Measurements from ENCODE around the gene USP38. TPM values are rescaled to one million over a fixed set of nuclear protein-coding genes. Genes with fewer than 3 reads are reported as not detected.

Gene USP38
- total and polyA plus RNA-seq, 2 donors (not counting 1 experiment from before 2014, with no cell fraction given), result 9.6 to 23.9 TPM

DNA sequence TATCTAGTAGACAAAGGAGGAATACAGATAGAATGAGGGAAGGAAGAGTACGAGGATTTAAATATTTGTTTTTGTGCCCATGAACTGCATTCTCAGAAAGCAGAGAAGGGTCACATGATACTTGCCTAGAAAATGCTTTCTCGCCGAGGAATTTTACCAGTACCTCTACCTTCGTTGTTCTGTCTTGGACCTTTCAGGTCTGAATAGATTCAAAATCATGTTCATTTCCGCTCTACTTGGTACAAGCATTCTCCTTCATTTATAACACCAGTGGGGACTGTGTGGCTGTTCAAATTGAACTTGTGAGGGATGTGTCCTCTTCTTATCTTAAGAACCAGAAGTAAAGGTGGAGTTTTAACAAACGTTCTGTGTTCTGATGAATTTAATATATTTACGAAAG is 1.9 kb downstream of the USP38 start:
- CTCF ChIA-PET, result no interaction called here
- H3K9ac ChIP-seq (ENCODE audit: low read length), result peak overlapping the region; percentile 87
- peak overlapping the region; percentile 80 for H3K4me2 ChIP-seq (replicated peaks; ENCODE audit: low read depth, low read length, poor library complexity, severe bottlenecking)
- H3K36me3 ChIP-seq (replicated peaks in 1 of 2; ENCODE audit: control extremely low read depth in 1 of 2, control insufficient read depth in 1 of 2, extremely low read depth in 1 of 2, insufficient read depth in 2 of 2, low read length in 1 of 2), result peaks cover 5 to 13% of the 10 kb centered on the region in 2 experiments
- intact Hi-C loops (cut with micrococcal nuclease), result loop anchor here (5.0 kb wide), 1 partner anchor 1549 kb away; the partner anchor contains the start of gene IL15
- DNase-seq (peak; percentile 15), ATAC-seq (ENCODE audit: low read depth) (no peak)
- no peaks in the 10 kb centered on the region for H3K27me3 ChIP-seq (replicated peaks in 1 of 4; ENCODE audit: control extremely low read depth in 1 of 4, control insufficient read depth in 3 of 4, insufficient read depth in 4 of 4, low read length in 3 of 4)
- no peaks in the 10 kb centered on the region for H4K20me1 ChIP-seq (ENCODE audit: control insufficient read depth, insufficient read depth, low read length, poor library complexity, severe bottlenecking)
- 0% methylated on average over 3 of the region's 7 CpGs for WGBS (ENCODE audit: insufficient coverage)
- H3K79me2 ChIP-seq (ENCODE audit: control insufficient read depth, insufficient read depth, low read length), result peaks cover 87% of the 10 kb centered on the region
- H3K9me3 ChIP-seq (ENCODE audit: control extremely low read depth in 1 of 3, control insufficient read depth in 2 of 3, insufficient read depth in 1 of 3, low read length in 2 of 3), result no peaks in the 10 kb centered on the region
- TF ChIP-seq EZH2 (IDR thresholded peaks at IDR 0.05; ENCODE audit: borderline replicate concordance, insufficient read depth, low read depth, low read length, poor library complexity, severe bottlenecking), result no peak
- TF ChIP-seq, protein P1, sequence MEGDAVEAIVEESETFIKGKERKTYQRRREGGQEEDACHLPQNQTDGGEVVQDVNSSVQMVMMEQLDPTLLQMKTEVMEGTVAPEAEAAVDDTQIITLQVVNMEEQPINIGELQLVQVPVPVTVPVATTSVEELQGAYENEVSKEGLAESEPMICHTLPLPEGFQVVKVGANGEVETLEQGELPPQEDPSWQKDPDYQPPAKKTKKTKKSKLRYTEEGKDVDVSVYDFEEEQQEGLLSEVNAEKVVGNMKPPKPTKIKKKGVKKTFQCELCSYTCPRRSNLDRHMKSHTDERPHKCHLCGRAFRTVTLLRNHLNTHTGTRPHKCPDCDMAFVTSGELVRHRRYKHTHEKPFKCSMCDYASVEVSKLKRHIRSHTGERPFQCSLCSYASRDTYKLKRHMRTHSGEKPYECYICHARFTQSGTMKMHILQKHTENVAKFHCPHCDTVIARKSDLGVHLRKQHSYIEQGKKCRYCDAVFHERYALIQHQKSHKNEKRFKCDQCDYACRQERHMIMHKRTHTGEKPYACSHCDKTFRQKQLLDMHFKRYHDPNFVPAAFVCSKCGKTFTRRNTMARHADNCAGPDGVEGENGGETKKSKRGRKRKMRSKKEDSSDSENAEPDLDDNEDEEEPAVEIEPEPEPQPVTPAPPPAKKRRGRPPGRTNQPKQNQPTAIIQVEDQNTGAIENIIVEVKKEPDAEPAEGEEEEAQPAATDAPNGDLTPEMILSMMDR (IDR thresholded peaks at IDR 0.05), result no peak
- H3K4me1 ChIP-seq (ENCODE audit: control insufficient read depth in 2 of 2, insufficient read depth in 2 of 2, low read length in 2 of 2), result peaks cover 24 to 60% of the 10 kb centered on the region in 2 donors
- peaks cover 74% of the 10 kb centered on the region for H3K4me1 Mint-ChIP-seq
- no peaks in the 10 kb centered on the region for H3K27me3 Mint-ChIP-seq
- peak overlapping the region; percentile 93 for H3K4me3 Mint-ChIP-seq
- no peaks in the 10 kb centered on the region for H3K9me3 Mint-ChIP-seq (ENCODE audit: insufficient read depth)
- peak overlapping the region; percentile 94 for H3K27ac Mint-ChIP-seq
- peak overlapping the region; percentile 33 for H2AFZ ChIP-seq (ENCODE audit: insufficient read depth, low read depth, low read length, poor library complexity, severe bottlenecking)
- H3K27ac ChIP-seq (ENCODE audit: low read length in 2 of 2), result peak overlapping the region in 1 of 2 donors; percentile 95
- H3K4me3 ChIP-seq (ENCODE audit: control extremely low read depth in 1 of 5, extremely low read depth in 1 of 5, insufficient read depth in 1 of 5, low read depth in 2 of 5, low read length in 4 of 5), result peak overlapping the region; percentile 80 to 91 (median 85)
- POLR2A ChIA-PET, result no interaction called here

DNA sequence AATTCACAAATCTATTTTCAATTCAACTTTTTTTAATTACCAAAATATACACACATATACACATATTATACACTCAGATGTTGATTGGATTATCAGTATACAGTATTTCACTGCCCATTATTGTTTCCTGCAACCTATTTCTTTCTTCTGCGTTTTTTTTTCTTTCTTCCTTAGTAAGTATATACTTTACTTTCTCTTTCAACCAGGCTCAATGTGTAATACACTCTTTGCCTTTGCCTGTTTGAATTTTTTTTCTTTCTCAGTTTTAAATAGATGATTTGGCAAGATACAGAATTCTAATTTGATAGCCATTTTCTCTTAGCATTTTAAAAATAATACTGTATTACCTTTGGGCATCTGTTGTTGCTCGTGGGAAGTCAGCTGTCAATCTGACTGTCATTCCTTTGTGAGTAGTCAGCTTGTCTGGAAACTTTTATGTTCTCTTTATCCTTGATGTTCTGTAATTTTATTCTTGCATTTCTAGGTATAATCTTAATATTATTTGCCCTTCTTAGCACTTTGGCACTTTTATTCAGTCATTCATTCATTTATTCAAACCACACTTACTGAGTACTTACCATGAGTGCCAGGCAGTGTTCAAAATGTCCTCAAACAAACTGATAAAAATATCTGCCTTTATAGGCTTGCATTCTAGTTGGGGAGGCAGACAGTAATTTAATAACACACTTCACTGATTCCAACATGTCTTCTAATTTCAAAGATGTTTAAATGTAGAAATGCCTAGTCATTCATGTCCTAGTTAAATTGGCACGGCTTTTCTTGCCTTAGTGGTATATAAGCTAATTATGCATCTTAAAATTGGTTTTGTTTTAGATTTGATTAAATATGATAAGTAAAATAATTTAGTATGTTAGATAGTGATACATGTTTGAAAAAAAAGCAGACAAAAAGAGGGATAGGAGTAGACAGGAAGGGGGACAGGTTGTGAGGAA is 3.7 kb downstream of the USP38 start:
- peaks cover 93% of the 10 kb centered on the region for H3K79me2 ChIP-seq (ENCODE audit: control insufficient read depth, insufficient read depth, low read length)
- peak overlapping the region in 2 of 5 experiments; percentile 88 to 91 for H3K4me3 ChIP-seq (ENCODE audit: control extremely low read depth in 1 of 5, extremely low read depth in 1 of 5, insufficient read depth in 1 of 5, low read depth in 2 of 5, low read length in 4 of 5)
- intact Hi-C loops (cut with micrococcal nuclease), result loop anchor here (5.0 kb wide), 1 partner anchor 1551 kb away; the partner anchor contains the start of gene IL15
- Mint-ChIP-seq H3K9me3 (ENCODE audit: insufficient read depth) (no peaks in the 10 kb centered on the region), H3K27me3 (no peaks in the 10 kb centered on the region), H3K27ac (peak overlapping the region; percentile 71), H3K4me1 (peaks cover 72% of the 10 kb centered on the region), H3K4me3 (peak overlapping the region; percentile 72)
- H3K27ac ChIP-seq (ENCODE audit: low read length in 2 of 2), result peak overlapping the region; percentile 47 to 64
- TF ChIP-seq, protein P1 (IDR thresholded peaks at IDR 0.05), result no peak
- TF ChIP-seq EZH2 (IDR thresholded peaks at IDR 0.05; ENCODE audit: borderline replicate concordance, insufficient read depth, low read depth, low read length, poor library complexity, severe bottlenecking), result no peak
- ATAC-seq (ENCODE audit: low read depth) (no peak), DNase-seq (no peak)
- H4K20me1 ChIP-seq (ENCODE audit: control insufficient read depth, insufficient read depth, low read length, poor library complexity, severe bottlenecking), result no peaks in the 10 kb centered on the region
- H3K9me3 ChIP-seq (ENCODE audit: control extremely low read depth in 1 of 3, control insufficient read depth in 2 of 3, insufficient read depth in 1 of 3, low read length in 2 of 3), result no peaks in the 10 kb centered on the region
- H3K9ac ChIP-seq (ENCODE audit: low read length), result peak overlapping the region; percentile 87
- peaks cover 24 to 51% of the 10 kb centered on the region in 2 donors for H3K4me1 ChIP-seq (ENCODE audit: control insufficient read depth in 2 of 2, insufficient read depth in 2 of 2, low read length in 2 of 2)
- peaks cover 7 to 27% of the 10 kb centered on the region in 2 experiments for H3K36me3 ChIP-seq (replicated peaks in 1 of 2; ENCODE audit: control extremely low read depth in 1 of 2, control insufficient read depth in 1 of 2, extremely low read depth in 1 of 2, insufficient read depth in 2 of 2, low read length in 1 of 2)
- no peaks in the 10 kb centered on the region for H3K27me3 ChIP-seq (replicated peaks in 1 of 4; ENCODE audit: control extremely low read depth in 1 of 4, control insufficient read depth in 3 of 4, insufficient read depth in 4 of 4, low read length in 3 of 4)
- H2AFZ ChIP-seq (ENCODE audit: insufficient read depth, low read depth, low read length, poor library complexity, severe bottlenecking), result peak overlapping the region; percentile 27
- no CpG with 5 or more reads among the region's 3 CpGs for WGBS (ENCODE audit: insufficient coverage)
- ChIA-PET POLR2A (no interaction called here), CTCF (no interaction called here)
- peak overlapping the region; percentile 80 for H3K4me2 ChIP-seq (replicated peaks; ENCODE audit: low read depth, low read length, poor library complexity, severe bottlenecking)

All from B cell (primary cell).